H1 (cell line): Measurements from ENCODE around the gene DMBT1. TPM values are rescaled to one million over a fixed set of nuclear protein-coding genes. Genes with fewer than 3 reads are reported as not detected.

Source experiments
- CTCF ChIA-PET: fragments of 300-600 bp; sonication (Branson Sonifier 250); formaldehyde crosslinking; loops from one replicate; lab custom pipeline; 2021; ENCODE audit not compliant: partially characterized antibody; lab: Charles Lee
- POLR2A ChIA-PET: fragments of 300-600 bp; sonication (Branson Sonifier 250); formaldehyde crosslinking; loops from one replicate; lab custom pipeline; 2021; ENCODE audit warnings: inconsistent platforms; ENCODE audit not compliant: partially characterized antibody; lab: Charles Lee
- DNase-seq, 2 experiments: peaks; one replicate each; pipeline versions ENCODE4 v3.0.0 to v3.0.0-alpha.2; 2010 to 2022; ENCODE audit warnings: low spot score in 2 of 2, low read depth in 1 of 2, mixed read lengths in 1 of 2
- FAIRE-seq: peaks from 2 replicates; lab custom pipeline; 2011; peaks lifted over from hg19 to GRCh38; lab: Jason Lieb, UNC
- H2AFZ ChIP-seq: 2 replicates; pipeline ENCODE4 v1.8.1; 2012; ENCODE audit warnings: low read length, inconsistent platforms
- H2AK5ac ChIP-seq: 2 replicates; pipeline ENCODE4 v1.6.1; 2013; ENCODE audit warnings: low read depth, low read length
- H2BK120ac ChIP-seq: replicated peaks from 2 replicates; pipeline ENCODE3; 2013; ENCODE audit warnings: low read depth, low read length, inconsistent platforms
- H2BK12ac ChIP-seq: 2 replicates; pipeline ENCODE4 v1.6.1; 2013; ENCODE audit warnings: low read depth, low read length
- H2BK15ac ChIP-seq: 2 replicates; pipeline ENCODE4 v1.6.1; 2013; ENCODE audit warnings: low read length
- H2BK20ac ChIP-seq: 2 replicates; pipeline ENCODE4 v1.6.1; 2013; ENCODE audit warnings: low read length
- H2BK5ac ChIP-seq: 2 replicates; pipeline ENCODE4 v1.6.1; 2013; ENCODE audit warnings: low read depth, low read length
- H3K14ac ChIP-seq: 2 replicates; pipeline ENCODE4 v1.6.1; 2013; ENCODE audit warnings: inconsistent platforms; ENCODE audit not compliant: insufficient read length
- H3K18ac ChIP-seq: 2 replicates; pipeline ENCODE4 v1.6.1; 2013; ENCODE audit warnings: low read length; ENCODE audit errors: extremely low read depth
- H3K23ac ChIP-seq: 2 replicates; pipeline ENCODE4 v1.6.1; 2013; ENCODE audit warnings: inconsistent platforms; ENCODE audit not compliant: insufficient read length
- H3K23me2 ChIP-seq: 2 replicates; pipeline ENCODE4 v1.6.1; 2013; ENCODE audit warnings: low read depth, low read length
- H3K27ac ChIP-seq: 2 replicates; pipeline ENCODE4 v1.6.1; 2011; ENCODE audit warnings: low read depth, low read length, inconsistent platforms
- H3K27me3 ChIP-seq, 4 experiments: replicated peaks in 1 of 4; 1 replicate in 1 of 4; 2 replicates in 3 of 4; pipeline versions ENCODE4 v1.6.1 to v1.8.1; 2011 to 2013; ENCODE audit warnings: low read length in 3 of 4, mild to moderate bottlenecking in 3 of 4, inconsistent platforms in 2 of 4, mixed read lengths in 2 of 4, moderate library complexity in 1 of 4; ENCODE audit not compliant: control insufficient read depth in 3 of 4, insufficient read depth in 3 of 4; ENCODE audit errors: extremely low read depth in 1 of 4
- H3K36me3 ChIP-seq, 4 experiments: 2 replicates each; pipeline versions ENCODE4 v1.6.1 to v1.8.1; 2011 to 2013; ENCODE audit warnings: mild to moderate bottlenecking in 4 of 4, low read length in 3 of 4, moderate library complexity in 2 of 4, control low read depth in 1 of 4, inconsistent platforms in 1 of 4; ENCODE audit not compliant: insufficient read depth in 4 of 4, control insufficient read depth in 2 of 4
- H3K4ac ChIP-seq: replicated peaks from 2 replicates; pipeline ENCODE3; 2013; ENCODE audit warnings: low read length, low read depth, mixed read lengths, inconsistent platforms; ENCODE audit not compliant: insufficient read length
- H3K4me1 ChIP-seq, 4 experiments: replicated peaks in 1 of 4; 1 replicate in 1 of 4; 2 replicates in 3 of 4; pipeline versions ENCODE4 v1.6.1 to v1.8.1; 2011 to 2013; ENCODE audit warnings: low read length in 3 of 4, inconsistent platforms in 2 of 4, mixed read lengths in 1 of 4; ENCODE audit not compliant: insufficient read depth in 4 of 4, control insufficient read depth in 3 of 4
- H3K4me2 ChIP-seq, 2 experiments: 2 replicates each; pipeline versions ENCODE4 v1.6.1 to v1.8.1; 2011 to 2013; ENCODE audit warnings: low read depth in 2 of 2, low read length in 2 of 2, control low read depth in 1 of 2, inconsistent platforms in 1 of 2, mild to moderate bottlenecking in 1 of 2; ENCODE audit not compliant: insufficient read depth in 1 of 2
- H3K4me3 ChIP-seq, 4 experiments: fragments of 200-600, 300-600 bp in 1 of 4; sonication (generic), shearing (Covaris generic), sonication (Bioruptor Twin) in 1 of 4; 2 replicates each; pipeline versions ENCODE4 v1.5.1 to v1.8.1; 2011 to 2016; ENCODE audit warnings: low read length in 4 of 4, low read depth in 3 of 4, control low read depth in 2 of 4, inconsistent platforms in 2 of 4, mild to moderate bottlenecking in 2 of 4, mixed read lengths in 1 of 4, moderate library complexity in 1 of 4; ENCODE audit not compliant: insufficient read depth in 2 of 4; ENCODE audit errors: extremely low read depth in 1 of 4
- H3K56ac ChIP-seq: replicated peaks from 2 replicates; pipeline ENCODE3; 2013; ENCODE audit warnings: low read depth, mild to moderate bottlenecking, mixed read lengths, low read length, inconsistent platforms; ENCODE audit not compliant: insufficient read length
- H3K79me1 ChIP-seq: 2 replicates; pipeline ENCODE4 v1.6.1; 2013; ENCODE audit warnings: low read depth, low read length, control low read depth
- H3K79me2 ChIP-seq, 2 experiments: 2 replicates each; pipeline versions ENCODE4 v1.6.1 to v1.8.1; 2012 to 2013; ENCODE audit warnings: low read length in 2 of 2, mild to moderate bottlenecking in 2 of 2, inconsistent platforms in 1 of 2; ENCODE audit not compliant: insufficient read depth in 2 of 2, control insufficient read depth in 1 of 2
- H3K9ac ChIP-seq, 4 experiments: replicated peaks in 1 of 4; 1 replicate in 1 of 4; 2 replicates in 3 of 4; pipeline versions ENCODE4 v1.6.1 to v1.8.1; 2011 to 2013; ENCODE audit warnings: low read depth in 3 of 4, low read length in 3 of 4, control low read depth in 2 of 4, mild to moderate bottlenecking in 2 of 4, moderate library complexity in 2 of 4, inconsistent platforms in 1 of 4; ENCODE audit errors: extremely low read depth in 1 of 4
- H3K9me3 ChIP-seq, 2 experiments: 2 replicates each; pipeline versions ENCODE4 v1.6.1 to v1.8.1; 2012 to 2013; ENCODE audit warnings: mild to moderate bottlenecking in 2 of 2, moderate library complexity in 2 of 2, control low read depth in 1 of 2, inconsistent platforms in 1 of 2, low read depth in 1 of 2, low read length in 1 of 2, mixed read lengths in 1 of 2; ENCODE audit not compliant: insufficient read depth in 2 of 2
- H4K20me1 ChIP-seq, 2 experiments: replicated peaks in 1 of 2; 2 replicates each; pipeline versions ENCODE3 to v1.8.1; 2011 to 2013; ENCODE audit warnings: inconsistent platforms in 2 of 2, low read length in 2 of 2, mild to moderate bottlenecking in 1 of 2; ENCODE audit not compliant: insufficient read depth in 2 of 2, control insufficient read depth in 1 of 2
- H4K5ac ChIP-seq: 2 replicates; pipeline ENCODE4 v1.6.1; 2013; ENCODE audit warnings: low read length, low read depth, mixed read lengths, inconsistent platforms; ENCODE audit not compliant: insufficient read length
- H4K8ac ChIP-seq: 2 replicates; pipeline ENCODE4 v1.8.0; 2013; ENCODE audit warnings: mild to moderate bottlenecking, moderate library complexity, low read length, inconsistent platforms; ENCODE audit not compliant: insufficient read depth; ENCODE audit errors: extremely low read depth
- H4K91ac ChIP-seq: replicated peaks from 2 replicates; pipeline ENCODE3; 2013; ENCODE audit warnings: low read length, mixed read lengths, inconsistent platforms; ENCODE audit not compliant: insufficient read length
- KDM1A ChIP-seq: fragments of 200-600, 300-600 bp; sonication (generic); IDR thresholded peaks from 2 replicates; pipeline ENCODE4 v1.7.1; 2016; ENCODE audit warnings: mild to moderate bottlenecking, low read length, borderline replicate concordance
- NANOG ChIP-seq: IDR thresholded peaks from 2 replicates; pipeline ENCODE4 v1.6.1; 2011; ENCODE audit warnings: low read length, low read depth, mild to moderate bottlenecking, inconsistent platforms; ENCODE audit not compliant: insufficient read depth, poor library complexity, severe bottlenecking
- RNF2 ChIP-seq: fragments of 200-900, 300-1000 bp; sonication (generic); IDR thresholded peaks from 2 replicates; pipeline ENCODE4 v1.7.1; 2016; ENCODE audit warnings: borderline replicate concordance, low read depth, mild to moderate bottlenecking, antibody characterized with exemption, low read length; ENCODE audit not compliant: poor library complexity, severe bottlenecking; ENCODE audit errors: missing control alignments
- SRF ChIP-seq: IDR thresholded peaks from 2 replicates; pipeline ENCODE4 v1.6.1; 2011; ENCODE audit warnings: mild to moderate bottlenecking, low read depth, low read length, moderate library complexity
- WGBS, 2 experiments: shearing (Covaris generic) in 1 of 2; methylation state at CpG; one replicate each; pipeline versions ENCODE4 v1.1.6 to v1.1.7; 2013 to 2015; ENCODE audit warnings: low lambda C conversion rate in 2 of 2, mixed read lengths in 2 of 2, inconsistent platforms in 1 of 2, low coverage in 1 of 2, missing lambda C conversion rate in 1 of 2; ENCODE audit not compliant: insufficient replicate concordance in 2 of 2, insufficient coverage in 1 of 2, insufficient read length in 1 of 2; ENCODE audit errors: extremely low coverage in 1 of 2, missing lambda C conversion rate in 1 of 2; 5-methylcytosine and 5-hydroxymethylcytosine counted together
- polyA plus RNA-seq, 7 experiments: library from polyadenylated mRNA; depleted of rRNA in 3 of 7; stranded (reverse) in 5 of 7; unstranded in 2 of 7; fragments of >200 nt in 5 of 7; fragments of 200-250 nt in 2 of 7; gene quantifications; 1 replicate in 5 of 7; 2 replicates in 1 of 7; 4 replicates in 1 of 7; pipeline versions ENCODE4 v1.2.1 to v1.2.3, GENCODE V29; 2011 to 2013; ENCODE audit warnings: missing spikeins in 2 of 7, mixed read lengths in 2 of 7
- total RNA-seq: library from RNA; stranded (reverse); fragmentation: NEBNext Ultra II Directional; extraction: Animal tissue kit (Norgen Biotek cat#: 25700); gene quantifications from 2 replicates; pipeline ENCODE4 v1.2.1, GENCODE V29; 2021
- TF ChIP-seq, protein P1 (sequence below), 3 experiments: IDR thresholded peaks; 1 replicate in 2 of 3; 2 replicates in 1 of 3; pipeline versions ENCODE4 v1.5.1 to v1.6.1; 2011; ENCODE audit warnings: low read length in 3 of 3, mild to moderate bottlenecking in 3 of 3, inconsistent platforms in 2 of 3, low read depth in 1 of 3, moderate library complexity in 1 of 3; ENCODE audit not compliant: insufficient read depth in 1 of 3; ENCODE audit errors: control extremely low read depth in 1 of 3

Gene DMBT1
- total and polyA plus RNA-seq, 2 of the 8 experiments (the other 6 are each of a cell fraction or from before 2014, with no cell fraction given) = 0.03 TPM; not detected in 1

DNA sequence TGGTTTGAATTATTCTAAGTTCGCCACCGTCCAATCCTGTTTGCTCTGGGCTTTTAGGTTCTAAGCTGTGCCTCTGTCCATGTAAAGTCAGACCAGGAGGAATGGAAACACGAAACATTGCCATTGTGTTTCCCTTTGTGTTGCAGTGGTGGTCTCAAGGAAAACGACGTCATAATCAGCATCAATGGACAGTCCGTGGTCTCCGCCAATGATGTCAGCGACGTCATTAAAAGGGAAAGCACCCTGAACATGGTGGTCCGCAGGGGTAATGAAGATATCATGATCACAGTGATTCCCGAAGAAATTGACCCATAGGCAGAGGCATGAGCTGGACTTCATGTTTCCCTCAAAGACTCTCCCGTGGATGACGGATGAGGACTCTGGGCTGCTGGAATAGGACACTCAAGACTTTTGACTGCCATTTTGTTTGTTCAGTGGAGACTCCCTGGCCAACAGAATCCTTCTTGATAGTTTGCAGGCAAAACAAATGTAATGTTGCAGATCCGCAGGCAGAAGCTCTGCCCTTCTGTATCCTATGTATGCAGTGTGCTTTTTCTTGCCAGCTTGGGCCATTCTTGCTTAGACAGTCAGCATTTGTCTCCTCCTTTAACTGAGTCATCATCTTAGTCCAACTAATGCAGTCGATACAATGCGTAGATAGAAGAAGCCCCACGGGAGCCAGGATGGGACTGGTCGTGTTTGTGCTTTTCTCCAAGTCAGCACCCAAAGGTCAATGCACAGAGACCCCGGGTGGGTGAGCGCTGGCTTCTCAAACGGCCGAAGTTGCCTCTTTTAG lies 46.3 kb upstream of the DMBT1 start:
- Histone ChIP-seq H3K18ac (no peak overlapping the region), H3K4me1 (no peaks in the 10 kb centered on the region), H4K20me1 (no peaks in the 10 kb centered on the region), H3K56ac (no peak overlapping the region), H4K91ac (no peak overlapping the region), H3K79me2 (no peaks in the 10 kb centered on the region), H3K4me2 (no peak overlapping the region), H2AFZ (no peak overlapping the region), H3K4ac (no peak overlapping the region), H3K9me3 (no peaks in the 10 kb centered on the region), H2AK5ac (no peak overlapping the region), H3K27ac (no peak overlapping the region), H3K36me3 (no peaks in the 10 kb centered on the region), H3K79me1 (no peaks in the 10 kb centered on the region), H3K27me3 (no peaks in the 10 kb centered on the region; a peak in 1 of 7 replicates), H2BK12ac (no peak overlapping the region), H2BK15ac (no peak overlapping the region), H3K23me2 (no peaks in the 10 kb centered on the region), H3K9ac (no peak overlapping the region), H3K4me3 (no peak overlapping the region), H3K14ac (no peak overlapping the region), H2BK120ac (no peak overlapping the region), H4K5ac (no peak overlapping the region), H2BK20ac (no peak overlapping the region), H4K8ac (no peak overlapping the region), H2BK5ac (no peak overlapping the region), H3K23ac (no peak overlapping the region)
- ChIA-PET CTCF (interaction anchor here (0.9 to 2.4 kb wide), 9 partner anchors 11 to 235 kb away, joined by 3 to 9 read pairs (median 4); no protein-coding TSS in a partner anchor), POLR2A (no interaction called here)
- DNase-seq = no peak
- WGBS, 2 experiments = 90% methylated on average over 22 of the region's 22 CpGs; no CpG with 5 or more reads in 1 of the 2 experiments
- TF ChIP-seq, protein P1, sequence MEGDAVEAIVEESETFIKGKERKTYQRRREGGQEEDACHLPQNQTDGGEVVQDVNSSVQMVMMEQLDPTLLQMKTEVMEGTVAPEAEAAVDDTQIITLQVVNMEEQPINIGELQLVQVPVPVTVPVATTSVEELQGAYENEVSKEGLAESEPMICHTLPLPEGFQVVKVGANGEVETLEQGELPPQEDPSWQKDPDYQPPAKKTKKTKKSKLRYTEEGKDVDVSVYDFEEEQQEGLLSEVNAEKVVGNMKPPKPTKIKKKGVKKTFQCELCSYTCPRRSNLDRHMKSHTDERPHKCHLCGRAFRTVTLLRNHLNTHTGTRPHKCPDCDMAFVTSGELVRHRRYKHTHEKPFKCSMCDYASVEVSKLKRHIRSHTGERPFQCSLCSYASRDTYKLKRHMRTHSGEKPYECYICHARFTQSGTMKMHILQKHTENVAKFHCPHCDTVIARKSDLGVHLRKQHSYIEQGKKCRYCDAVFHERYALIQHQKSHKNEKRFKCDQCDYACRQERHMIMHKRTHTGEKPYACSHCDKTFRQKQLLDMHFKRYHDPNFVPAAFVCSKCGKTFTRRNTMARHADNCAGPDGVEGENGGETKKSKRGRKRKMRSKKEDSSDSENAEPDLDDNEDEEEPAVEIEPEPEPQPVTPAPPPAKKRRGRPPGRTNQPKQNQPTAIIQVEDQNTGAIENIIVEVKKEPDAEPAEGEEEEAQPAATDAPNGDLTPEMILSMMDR (IDR thresholded peaks at IDR 0.05; ENCODE audit: control extremely low read depth in 1 of 3, insufficient read depth in 1 of 3, low read depth in 1 of 3, low read length in 3 of 3) = no peak
- no peak for TF ChIP-seq RNF2
- no peak for TF ChIP-seq SRF
- TF ChIP-seq NANOG = no peak
- TF ChIP-seq KDM1A = no peak
- no peak for FAIRE-seq
